ENCODE data around the gene COQ9. TPM values are rescaled to one million over a fixed set of nuclear protein-coding genes. Genes with fewer than 3 reads are reported as not detected.
A peak's percentile ranks its signal among the peaks of the same experiment; 100 is the strongest.

COQ9 gene
- total and polyA plus RNA-seq, 2 experiments from 2014 or later = 26.6 to 36.3 TPM

DNA sequence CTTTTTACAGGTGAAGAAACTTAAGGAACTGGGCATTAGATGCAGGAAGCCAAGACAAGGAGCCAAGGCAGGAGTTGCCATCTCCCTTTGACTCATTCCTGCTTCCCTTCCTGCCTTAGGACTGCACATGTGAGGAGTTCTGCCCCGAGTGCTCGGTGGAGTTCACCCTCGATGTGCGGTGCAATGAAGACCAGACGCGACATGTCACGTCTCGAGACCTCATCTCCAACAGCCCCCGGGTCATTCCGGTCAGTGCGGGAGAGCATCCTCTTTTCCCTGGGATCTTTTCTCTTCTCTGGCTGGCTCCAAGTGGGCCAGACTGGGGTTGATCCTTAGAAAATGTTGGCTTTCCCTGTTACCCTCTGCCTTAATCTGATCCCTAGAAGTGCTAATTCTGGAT, 21.8 kb downstream of the COQ9 start (continued):
- TF ChIP-seq, protein P1, sequence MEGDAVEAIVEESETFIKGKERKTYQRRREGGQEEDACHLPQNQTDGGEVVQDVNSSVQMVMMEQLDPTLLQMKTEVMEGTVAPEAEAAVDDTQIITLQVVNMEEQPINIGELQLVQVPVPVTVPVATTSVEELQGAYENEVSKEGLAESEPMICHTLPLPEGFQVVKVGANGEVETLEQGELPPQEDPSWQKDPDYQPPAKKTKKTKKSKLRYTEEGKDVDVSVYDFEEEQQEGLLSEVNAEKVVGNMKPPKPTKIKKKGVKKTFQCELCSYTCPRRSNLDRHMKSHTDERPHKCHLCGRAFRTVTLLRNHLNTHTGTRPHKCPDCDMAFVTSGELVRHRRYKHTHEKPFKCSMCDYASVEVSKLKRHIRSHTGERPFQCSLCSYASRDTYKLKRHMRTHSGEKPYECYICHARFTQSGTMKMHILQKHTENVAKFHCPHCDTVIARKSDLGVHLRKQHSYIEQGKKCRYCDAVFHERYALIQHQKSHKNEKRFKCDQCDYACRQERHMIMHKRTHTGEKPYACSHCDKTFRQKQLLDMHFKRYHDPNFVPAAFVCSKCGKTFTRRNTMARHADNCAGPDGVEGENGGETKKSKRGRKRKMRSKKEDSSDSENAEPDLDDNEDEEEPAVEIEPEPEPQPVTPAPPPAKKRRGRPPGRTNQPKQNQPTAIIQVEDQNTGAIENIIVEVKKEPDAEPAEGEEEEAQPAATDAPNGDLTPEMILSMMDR (conservative IDR thresholded peaks at IDR 0.05; ENCODE audit: low read depth in 2 of 2) = no peak

DNA sequence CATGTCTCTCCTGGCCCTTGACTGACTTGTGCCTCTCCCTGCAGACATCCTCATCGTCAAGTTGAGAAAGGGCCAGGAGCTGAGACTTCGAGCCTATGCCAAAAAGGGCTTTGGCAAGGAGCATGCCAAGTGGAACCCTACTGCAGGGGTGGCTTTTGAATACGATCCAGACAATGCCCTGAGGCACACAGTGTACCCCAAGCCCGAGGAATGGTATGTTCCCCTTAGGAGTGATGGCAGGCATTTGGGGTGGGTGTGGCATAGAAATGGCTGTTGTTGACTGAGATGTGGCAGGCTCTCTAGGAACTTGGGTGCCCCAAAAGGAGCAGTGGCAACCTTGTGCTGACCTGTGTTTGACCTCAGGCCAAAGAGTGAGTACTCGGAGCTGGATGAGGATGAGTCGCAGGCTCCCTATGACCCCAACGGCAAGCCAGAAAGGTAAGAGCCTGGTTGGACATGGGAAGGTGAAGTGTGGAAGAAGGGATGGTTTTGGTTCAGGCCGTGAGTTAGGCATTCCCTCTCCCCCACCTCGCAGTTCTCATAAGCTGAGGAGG, 22.7 kb downstream of the COQ9 start:
- Mint-ChIP-seq H3K4me1 (peaks cover 36% of the 10 kb centered on the region), H3K36me3 (ENCODE audit: low read depth) (peaks cover 66% of the 10 kb centered on the region), H3K4me3 (no peak overlapping the region), H3K27me3 (ENCODE audit: insufficient read depth, low read depth, poor library complexity) (peaks cover 5% of the 10 kb centered on the region), H3K27ac (no peak overlapping the region), H3K9me3 (no peaks in the 10 kb centered on the region)
- H3K27me3 ChIP-seq (ENCODE audit: insufficient read depth) = no peaks in the 10 kb centered on the region
- 0 out of 2 replicates have a peak, but pooled peaks cover 8% of the 10 kb centered on the region for H3F3A ChIP-seq (replicated peaks; ENCODE audit: low read depth)
- no peaks in the 10 kb centered on the region for H3K9me2 ChIP-seq (ENCODE audit: insufficient read depth)
- H3K4me3 ChIP-seq = no peak overlapping the region
- DNase-seq (ENCODE audit: low spot score) = peak; percentile 19
- ATAC-seq = no peak
- H3K4me1 ChIP-seq (ENCODE audit: insufficient read depth) = peaks cover 25% of the 10 kb centered on the region
- no peak for TF ChIP-seq NANOG (IDR thresholded peaks at IDR 0.05; ENCODE audit: borderline replicate concordance)
- TF ChIP-seq EZH2 (IDR thresholded peaks at IDR 0.05; ENCODE audit: low read depth, unreplicated experiment) = no peak
- no peak overlapping the region for H3K4me2 ChIP-seq
- H3K27ac ChIP-seq (ENCODE audit: low read depth) = no peak overlapping the region
- peaks cover 16% of the 10 kb centered on the region for H3K79me2 ChIP-seq (replicated peaks; ENCODE audit: insufficient read depth)
- peaks cover 44% of the 10 kb centered on the region for H3K36me3 ChIP-seq (ENCODE audit: insufficient read depth)
- no peak overlapping the region for H2AFZ ChIP-seq
- H4K20me1 ChIP-seq (replicated peaks; ENCODE audit: insufficient read depth) = peaks cover 7% of the 10 kb centered on the region; the same call in 1 of the 2 replicates

DNA sequence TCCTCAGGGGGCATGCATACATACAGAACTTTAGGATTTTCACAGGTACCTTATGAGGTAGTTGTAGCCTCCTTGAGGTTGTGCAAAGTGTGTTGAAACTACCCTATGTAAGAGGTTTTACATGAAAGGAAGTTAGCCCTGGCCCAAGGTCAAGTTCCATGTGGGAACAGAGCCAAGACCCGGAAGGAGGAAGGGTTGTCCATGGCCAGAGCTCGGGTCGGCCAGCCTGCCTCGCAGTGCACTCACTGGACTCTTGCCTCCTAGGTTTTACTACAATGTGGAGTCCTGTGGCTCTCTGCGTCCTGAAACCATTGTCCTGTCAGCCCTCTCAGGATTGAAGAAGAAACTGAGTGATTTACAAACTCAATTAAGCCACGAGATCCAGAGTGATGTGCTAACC, 23.4 kb downstream of the COQ9 start:
- no peak overlapping the region for H3K4me2 ChIP-seq
- H3K4me3 Mint-ChIP-seq = no peak overlapping the region
- peaks cover 41% of the 10 kb centered on the region for H3K4me1 Mint-ChIP-seq
- H3K9me3 Mint-ChIP-seq = no peaks in the 10 kb centered on the region
- no peak overlapping the region for H3K4me3 ChIP-seq
- H3K36me3 ChIP-seq (ENCODE audit: insufficient read depth) = peaks cover 41% of the 10 kb centered on the region
- ATAC-seq (no peak), DNase-seq (ENCODE audit: low spot score) (no peak)
- peaks cover 29% of the 10 kb centered on the region for H3K4me1 ChIP-seq (ENCODE audit: insufficient read depth)
- H4K20me1 ChIP-seq (replicated peaks; ENCODE audit: insufficient read depth) = peaks cover 3% of the 10 kb centered on the region; the same call in 1 of the 2 replicates
- H3K27me3 Mint-ChIP-seq (ENCODE audit: insufficient read depth, low read depth, poor library complexity) = peaks cover 6% of the 10 kb centered on the region
- no peak for TF ChIP-seq CREB1 (CRISPR knock-in tag; IDR thresholded peaks at IDR 0.05; ENCODE audit: low read depth)
- TF ChIP-seq, protein P2, sequence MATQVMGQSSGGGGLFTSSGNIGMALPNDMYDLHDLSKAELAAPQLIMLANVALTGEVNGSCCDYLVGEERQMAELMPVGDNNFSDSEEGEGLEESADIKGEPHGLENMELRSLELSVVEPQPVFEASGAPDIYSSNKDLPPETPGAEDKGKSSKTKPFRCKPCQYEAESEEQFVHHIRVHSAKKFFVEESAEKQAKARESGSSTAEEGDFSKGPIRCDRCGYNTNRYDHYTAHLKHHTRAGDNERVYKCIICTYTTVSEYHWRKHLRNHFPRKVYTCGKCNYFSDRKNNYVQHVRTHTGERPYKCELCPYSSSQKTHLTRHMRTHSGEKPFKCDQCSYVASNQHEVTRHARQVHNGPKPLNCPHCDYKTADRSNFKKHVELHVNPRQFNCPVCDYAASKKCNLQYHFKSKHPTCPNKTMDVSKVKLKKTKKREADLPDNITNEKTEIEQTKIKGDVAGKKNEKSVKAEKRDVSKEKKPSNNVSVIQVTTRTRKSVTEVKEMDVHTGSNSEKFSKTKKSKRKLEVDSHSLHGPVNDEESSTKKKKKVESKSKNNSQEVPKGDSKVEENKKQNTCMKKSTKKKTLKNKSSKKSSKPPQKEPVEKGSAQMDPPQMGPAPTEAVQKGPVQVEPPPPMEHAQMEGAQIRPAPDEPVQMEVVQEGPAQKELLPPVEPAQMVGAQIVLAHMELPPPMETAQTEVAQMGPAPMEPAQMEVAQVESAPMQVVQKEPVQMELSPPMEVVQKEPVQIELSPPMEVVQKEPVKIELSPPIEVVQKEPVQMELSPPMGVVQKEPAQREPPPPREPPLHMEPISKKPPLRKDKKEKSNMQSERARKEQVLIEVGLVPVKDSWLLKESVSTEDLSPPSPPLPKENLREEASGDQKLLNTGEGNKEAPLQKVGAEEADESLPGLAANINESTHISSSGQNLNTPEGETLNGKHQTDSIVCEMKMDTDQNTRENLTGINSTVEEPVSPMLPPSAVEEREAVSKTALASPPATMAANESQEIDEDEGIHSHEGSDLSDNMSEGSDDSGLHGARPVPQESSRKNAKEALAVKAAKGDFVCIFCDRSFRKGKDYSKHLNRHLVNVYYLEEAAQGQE (IDR thresholded peaks at IDR 0.05; ENCODE audit: unreplicated experiment) = no peak
- TF ChIP-seq EZH2phosphoT487 (IDR thresholded peaks at IDR 0.05; ENCODE audit: unreplicated experiment) = no peak
- no peak for TF ChIP-seq ZNF331 (CRISPR knock-in tag; IDR thresholded peaks at IDR 0.05; ENCODE audit: low read depth)
- TF ChIP-seq, protein P1 (conservative IDR thresholded peaks at IDR 0.05; ENCODE audit: low read depth in 2 of 2) = no peak
- H3K27ac ChIP-seq (ENCODE audit: low read depth) = peak overlapping the region; percentile 32; the same call in 1 of the 2 replicates
- H3K27ac Mint-ChIP-seq = no peak overlapping the region
- 0 out of 2 replicates have a peak, but pooled peaks cover 8% of the 10 kb centered on the region for H3F3A ChIP-seq (replicated peaks; ENCODE audit: low read depth)
- H3K27me3 ChIP-seq (ENCODE audit: insufficient read depth) = no peaks in the 10 kb centered on the region
- H3K79me2 ChIP-seq (replicated peaks; ENCODE audit: insufficient read depth) = peaks cover 11% of the 10 kb centered on the region; the same call in 1 of the 2 replicates
- H3K9me2 ChIP-seq (ENCODE audit: insufficient read depth) = no peaks in the 10 kb centered on the region
- peaks cover 60% of the 10 kb centered on the region for H3K36me3 Mint-ChIP-seq (ENCODE audit: low read depth)
- no peak overlapping the region for H2AFZ ChIP-seq

All from GM23338 (cell line).